Measurements from ENCODE around the gene CACNA1C. TPM values are rescaled to one million over a fixed set of nuclear protein-coding genes. Genes with fewer than 3 reads are reported as not detected.

The CACNA1C gene
- total and polyA plus RNA-seq, 2 of the 4 experiments (the other 2 are of a cell fraction) = 1.6 to 2.6 TPM

DNA sequence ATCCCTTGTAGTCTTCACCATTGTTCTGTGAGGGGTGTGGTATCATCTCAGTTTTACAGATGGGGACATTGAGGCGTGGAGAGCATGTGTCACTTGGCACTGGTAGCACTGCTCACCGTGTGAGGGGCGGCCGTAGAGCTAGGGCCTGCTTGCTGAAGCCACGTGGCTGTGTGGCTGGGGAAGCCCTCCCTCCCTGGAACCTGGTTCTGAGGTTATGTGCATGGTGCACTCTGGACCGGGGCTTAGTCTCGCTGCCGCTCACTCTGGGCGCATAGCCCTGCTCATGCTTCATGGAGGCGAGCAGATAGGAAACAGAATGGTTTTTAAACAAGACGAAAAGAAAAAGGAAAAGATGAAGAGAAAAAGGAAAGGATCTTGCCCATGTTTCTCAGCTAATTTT, 46.1 kb downstream of the CACNA1C start:
- no peak for DNase-seq

More for the DNA sequence above, 46.1 kb downstream of the CACNA1C start:
- Histone ChIP-seq H4K91ac (ENCODE audit: insufficient read depth, low read depth, low read length) (no peak overlapping the region), H4K20me1 (ENCODE audit: insufficient read depth, low read length) (peaks cover 9% of the 10 kb centered on the region; the same call in 1 of the 2 replicates), H3K14ac (replicated peaks; ENCODE audit: low read depth, low read length) (no peak overlapping the region), H3K79me1 (ENCODE audit: low read depth in 1 of 2, low read length in 2 of 2) (peaks cover 4 to 19% of the 10 kb centered on the region in 2 experiments; a peak in 2 of 4 replicates), H3K9me3 (ENCODE audit: control insufficient read depth, insufficient read depth, low read length) (0 out of 2 replicates have a peak, but pooled peaks cover 2% of the 10 kb centered on the region), H3K36me3 (ENCODE audit: control insufficient read depth, insufficient read depth, low read length) (no peaks in the 10 kb centered on the region), H3K4me1 (ENCODE audit: control insufficient read depth, insufficient read depth, low read length) (peaks cover 8% of the 10 kb centered on the region), H2BK120ac (ENCODE audit: low read depth, low read length) (no peak overlapping the region), H2BK15ac (ENCODE audit: low read depth, low read length) (no peak overlapping the region; the same call in 2 of the 3 replicates), H2BK20ac (ENCODE audit: low read depth, low read length) (no peak overlapping the region), H3K9me1 (ENCODE audit: insufficient read depth, low read length) (0 out of 2 replicates have a peak, but pooled peaks cover 2% of the 10 kb centered on the region), H2AFZ (replicated peaks; ENCODE audit: low read length, poor library complexity) (peak overlapping the region; percentile 37), H3K4me3 (ENCODE audit: insufficient read depth, low read depth, low read length) (no peak overlapping the region), H4K8ac (ENCODE audit: low read depth in 2 of 2, low read length in 2 of 2) (no peak overlapping the region), H4K5ac (ENCODE audit: low read depth, low read length) (no peak overlapping the region), H3K56ac (ENCODE audit: extremely low read depth, insufficient read depth, low read length) (no peak overlapping the region), H3K27me3 (ENCODE audit: control insufficient read depth, insufficient read depth, low read length) (no peaks in the 10 kb centered on the region), H2AK5ac (ENCODE audit: low read depth, low read length) (no peak overlapping the region), H3K9ac (ENCODE audit: low read depth, low read length) (no peak overlapping the region), H3K4ac (ENCODE audit: low read depth, low read length) (no peak overlapping the region), H3K4me2 (ENCODE audit: low read depth, low read length) (no peak overlapping the region), H2AK9ac (replicated peaks; ENCODE audit: low read depth, low read length, poor library complexity) (no peak overlapping the region), H3K18ac (ENCODE audit: low read depth, low read length) (no peak overlapping the region), H3K23ac (ENCODE audit: low read depth, low read length) (no peak overlapping the region), H2BK5ac (ENCODE audit: low read depth, low read length, poor library complexity, severe bottlenecking) (no peak overlapping the region), H3K27ac (ENCODE audit: insufficient read depth, low read length) (no peak overlapping the region)
- in situ Hi-C loops (cut with MboI; ENCODE audit: low sequenced_read_pairs) (no loop called here), dilution Hi-C loops (cut with HindIII; ENCODE audit: low sequenced_read_pairs, unreplicated experiment) (no loop called here), intact Hi-C loops (cut with micrococcal nuclease) (no loop called here)
- TF ChIP-seq, protein P1, sequence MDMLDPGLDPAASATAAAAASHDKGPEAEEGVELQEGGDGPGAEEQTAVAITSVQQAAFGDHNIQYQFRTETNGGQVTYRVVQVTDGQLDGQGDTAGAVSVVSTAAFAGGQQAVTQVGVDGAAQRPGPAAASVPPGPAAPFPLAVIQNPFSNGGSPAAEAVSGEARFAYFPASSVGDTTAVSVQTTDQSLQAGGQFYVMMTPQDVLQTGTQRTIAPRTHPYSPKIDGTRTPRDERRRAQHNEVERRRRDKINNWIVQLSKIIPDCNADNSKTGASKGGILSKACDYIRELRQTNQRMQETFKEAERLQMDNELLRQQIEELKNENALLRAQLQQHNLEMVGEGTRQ (IDR thresholded peaks at IDR 0.05; ENCODE audit: low read depth, low read length) = no peak
- 85% methylated on average over 4 of the region's 11 CpGs; no CpG with 5 or more reads in 1 of the 2 experiments for WGBS, 2 experiments (ENCODE audit: extremely low coverage in 2 of 2, insufficient read length in 1 of 2)
- ChIA-PET CTCF (no interaction called here), POLR2A (ENCODE audit: unreplicated experiment) (no interaction called here)
- no peak for ATAC-seq (ENCODE audit: low read depth)
- no TSS peak for BruUV-seq (replicated peaks)

All from IMR-90 (cell line).